Smooth muscle cell (in vitro differentiated cells): ENCODE measurements around the gene CLRN3. TPM values are rescaled to one million over a fixed set of nuclear protein-coding genes. Genes with fewer than 3 reads are reported as not detected.

ENCODE experiments used
- DNase-seq: peaks from one replicate; lab custom pipeline; 2025; ENCODE audit not compliant: unreplicated experiment; lab: John Stamatoyannopoulos, UW
- H2AFZ ChIP-seq: fragments of 200-600 bp; sonication (generic); 2 replicates; pipeline ENCODE4 v1.6.0; 2016; ENCODE audit warnings: antibody characterized with exemption, low read depth, mild to moderate bottlenecking
- H3F3A ChIP-seq: fragments of 200-600 bp; sonication (generic); 2 replicates; pipeline ENCODE4 v1.6.0; 2017; ENCODE audit warnings: antibody characterized with exemption, low read depth
- H3K27ac ChIP-seq: fragments of 200-600 bp; sonication (generic); 2 replicates; pipeline ENCODE4 v1.5.1; 2016; ENCODE audit warnings: low read depth, mild to moderate bottlenecking
- H3K27me3 ChIP-seq: fragments of 200-600 bp; sonication (generic); 2 replicates; pipeline ENCODE4 v1.6.1; 2016; ENCODE audit warnings: low read depth, mild to moderate bottlenecking
- H3K36me3 ChIP-seq: fragments of 200-600 bp; sonication (generic); 2 replicates; pipeline ENCODE4 v1.5.1; 2016; ENCODE audit warnings: low read depth
- H3K4me1 ChIP-seq: fragments of 200-600 bp; sonication (generic); 2 replicates; pipeline ENCODE4 v1.5.1; 2016; ENCODE audit warnings: low read depth
- H3K4me2 ChIP-seq: fragments of 200-600 bp; sonication (generic); 2 replicates; pipeline ENCODE4 v1.6.0; 2016; ENCODE audit warnings: mild to moderate bottlenecking
- H3K4me3 ChIP-seq: fragments of 200-600 bp; sonication (generic); 2 replicates; pipeline ENCODE4 v1.5.1; 2016; ENCODE audit warnings: mild to moderate bottlenecking
- H3K79me2 ChIP-seq: fragments of 200-600 bp; sonication (generic); 2 replicates; pipeline ENCODE4 v1.6.0; 2016; ENCODE audit warnings: low read depth, mild to moderate bottlenecking
- H3K9ac ChIP-seq: fragments of 200-600 bp; sonication (generic); 2 replicates; pipeline ENCODE4 v1.6.0; 2016; ENCODE audit warnings: low read depth
- H3K9me3 ChIP-seq: fragments of 200-600 bp; sonication (generic); replicated peaks from 2 replicates; pipeline ENCODE4 v1.5.1; 2016; ENCODE audit warnings: low read depth
- H4K20me1 ChIP-seq: fragments of 200-600 bp; sonication (generic); 2 replicates; pipeline ENCODE4 v1.6.0; 2016; ENCODE audit warnings: low read depth
- CTCF ChIP-seq: fragments of 200-600 bp; sonication (generic); IDR thresholded peaks from 2 replicates; pipeline ENCODE4 v1.5.1; 2017; ENCODE audit warnings: borderline replicate concordance, mild to moderate bottlenecking, antibody characterized with exemption; ENCODE audit not compliant: insufficient read depth, poor library complexity, severe bottlenecking
- WGBS: methylation state at CpG from one replicate; pipeline ENCODE4 v1.1.7; 2016; ENCODE audit warnings: low lambda C conversion rate; 5-methylcytosine and 5-hydroxymethylcytosine counted together
- polyA plus RNA-seq: library from polyadenylated mRNA; unstranded; fragments of >200 nt; fragmentation: Nextera tagmentation; extraction: Ambion mirVana; gene quantifications from 2 replicates; pipeline ENCODE4 v1.2.1, GENCODE V29; 2016
- total RNA-seq: library from RNA; depleted of rRNA; stranded (reverse); fragments of >200 nt; gene quantifications from 2 replicates; pipeline ENCODE4 v1.2.3, GENCODE V29; 2014

CLRN3 gene
- total and polyA plus RNA-seq, 2 experiments from 2014 or later: not detected

GRCh38 chr10:127926455-127926854, 33.7 kb upstream of the CLRN3 start:
- Histone ChIP-seq H4K20me1 (no peaks in the 10 kb centered on the region), H3K4me1 (peaks cover 22% of the 10 kb centered on the region), H3K4me2 (peak overlapping the region; percentile 69), H3K9me3 (no peaks in the 10 kb centered on the region), H3K27me3 (no peaks in the 10 kb centered on the region), H3K9ac (no peak overlapping the region), H3K36me3 (no peaks in the 10 kb centered on the region), H3F3A (peaks cover 27% of the 10 kb centered on the region), H2AFZ (no peak overlapping the region), H3K79me2 (peaks cover 53% of the 10 kb centered on the region), H3K27ac (peak overlapping the region; percentile 90), H3K4me3 (no peak overlapping the region)
- no peak for DNase-seq
- 42% methylated on average over 8 of the region's 8 CpGs for WGBS
- TF ChIP-seq CTCF: no peak

- no peak overlapping the region for H3K9ac ChIP-seq
- no peak for DNase-seq
- WGBS: 64% methylated on average over 6 of the region's 6 CpGs
- no peaks in the 10 kb centered on the region for H4K20me1 ChIP-seq
- no peaks in the 10 kb centered on the region for H3K27me3 ChIP-seq
- H3K9me3 ChIP-seq: no peaks in the 10 kb centered on the region
- TF ChIP-seq CTCF: no peak
- peak overlapping the region; percentile 90 for H3K27ac ChIP-seq
- peaks cover 27% of the 10 kb centered on the region for H3F3A ChIP-seq
- H3K79me2 ChIP-seq: peaks cover 47% of the 10 kb centered on the region
- peaks cover 22% of the 10 kb centered on the region for H3K4me1 ChIP-seq
- no peaks in the 10 kb centered on the region for H3K36me3 ChIP-seq
- H3K4me3 ChIP-seq: no peak overlapping the region
- H2AFZ ChIP-seq: no peak overlapping the region
- H3K4me2 ChIP-seq: peak overlapping the region; percentile 69
These were observed 32.9 kb upstream of the CLRN3 start for GRCh38 chr10:127925471-127926207.

GRCh38 chr10:127923646-127924045, 30.9 kb upstream of the CLRN3 start:
- Histone ChIP-seq H3F3A (peaks cover 32% of the 10 kb centered on the region), H3K4me1 (peaks cover 18% of the 10 kb centered on the region), H3K9me3 (no peaks in the 10 kb centered on the region), H3K9ac (peak overlapping the region; percentile 50), H3K4me3 (no peak overlapping the region), H3K36me3 (no peaks in the 10 kb centered on the region), H3K79me2 (peaks cover 28% of the 10 kb centered on the region), H3K27me3 (no peaks in the 10 kb centered on the region), H4K20me1 (no peaks in the 10 kb centered on the region), H2AFZ (no peak overlapping the region), H3K4me2 (peak overlapping the region; percentile 42), H3K27ac (peak overlapping the region; percentile 88)
- no peak for DNase-seq
- WGBS: 33% methylated on average over 1 of the region's 1 CpG
- TF ChIP-seq CTCF: no peak
